Trophoblast cell (in vitro differentiated cells and primary cell): ENCODE measurements around the gene RXFP3.

ENCODE experiments used
- DNase-seq, 2 donors: peaks; one replicate each; pipeline ENCODE4 v3.0.0-alpha.2; 2016
- H2AFZ ChIP-seq: 2 replicates; pipeline ENCODE4 v1.6.1; 2013; ENCODE audit warnings: low read length, moderate library complexity, mild to moderate bottlenecking; ENCODE audit not compliant: insufficient read depth, poor library complexity
- H2AK5ac ChIP-seq: 2 replicates; pipeline ENCODE4 v1.6.1; 2013; ENCODE audit warnings: mild to moderate bottlenecking, low read length
- H2BK120ac ChIP-seq: 2 replicates; pipeline ENCODE4 v1.6.1; 2013; ENCODE audit warnings: low read length, mild to moderate bottlenecking, moderate library complexity; ENCODE audit not compliant: insufficient read depth, poor library complexity
- H2BK12ac ChIP-seq: 2 replicates; pipeline ENCODE4 v1.6.1; 2013; ENCODE audit warnings: mild to moderate bottlenecking, low read length, moderate library complexity
- H2BK5ac ChIP-seq: 2 replicates; pipeline ENCODE4 v1.6.1; 2013; ENCODE audit warnings: low read length, low read depth, moderate library complexity, mild to moderate bottlenecking; ENCODE audit not compliant: poor library complexity
- H3K14ac ChIP-seq: 2 replicates; pipeline ENCODE4 v1.6.1; 2013; ENCODE audit warnings: mild to moderate bottlenecking, low read length
- H3K18ac ChIP-seq: 2 replicates; pipeline ENCODE4 v1.6.1; 2013; ENCODE audit warnings: mild to moderate bottlenecking, low read length
- H3K23ac ChIP-seq: 2 replicates; pipeline ENCODE4 v1.6.1; 2013; ENCODE audit warnings: low read length
- H3K27ac ChIP-seq: 2 replicates; pipeline ENCODE4 v1.5.1; 2013; ENCODE audit warnings: low read depth, mild to moderate bottlenecking, inconsistent platforms, low read length, moderate library complexity
- H3K27me3 ChIP-seq: 2 replicates; pipeline ENCODE4 v1.6.1; 2013; ENCODE audit warnings: inconsistent platforms, mild to moderate bottlenecking, low read length, moderate library complexity; ENCODE audit not compliant: insufficient read depth
- H3K36me3 ChIP-seq, 2 experiments: 1 replicate in 1 of 2; 2 replicates in 1 of 2; pipeline ENCODE4 v1.6.1; 2013; ENCODE audit warnings: low read length in 2 of 2, mild to moderate bottlenecking in 2 of 2, moderate library complexity in 1 of 2; ENCODE audit not compliant: insufficient read depth in 2 of 2, control insufficient read depth in 1 of 2
- H3K4ac ChIP-seq: 2 replicates; pipeline ENCODE4 v1.6.1; 2013; ENCODE audit warnings: low read depth, mild to moderate bottlenecking, low read length, moderate library complexity
- H3K4me1 ChIP-seq, 2 experiments: 1 replicate in 1 of 2; 2 replicates in 1 of 2; pipeline ENCODE4 v1.6.1; 2013; ENCODE audit warnings: low read length in 2 of 2, mild to moderate bottlenecking in 2 of 2, moderate library complexity in 1 of 2; ENCODE audit not compliant: insufficient read depth in 2 of 2, control insufficient read depth in 1 of 2
- H3K4me2 ChIP-seq: 2 replicates; pipeline ENCODE4 v1.6.1; 2013; ENCODE audit warnings: inconsistent platforms, mild to moderate bottlenecking, low read length, moderate library complexity
- H3K4me3 ChIP-seq: 2 replicates; pipeline ENCODE4 v1.5.1; 2013; ENCODE audit warnings: mild to moderate bottlenecking, low read depth, low read length, inconsistent platforms
- H3K79me1 ChIP-seq: one replicate; pipeline ENCODE4 v1.6.1; 2013; ENCODE audit warnings: low read length
- H3K79me2 ChIP-seq: 2 replicates; pipeline ENCODE4 v1.6.1; 2013; ENCODE audit warnings: low read length, mild to moderate bottlenecking; ENCODE audit not compliant: control insufficient read depth, insufficient read depth, poor library complexity
- H3K9ac ChIP-seq: 2 replicates; pipeline ENCODE4 v1.6.1; 2013; ENCODE audit warnings: mild to moderate bottlenecking, low read length
- H3K9me3 ChIP-seq: 2 replicates; pipeline ENCODE4 v1.6.1; 2013; ENCODE audit warnings: low read depth, mild to moderate bottlenecking, control low read depth, inconsistent platforms, low read length; ENCODE audit not compliant: insufficient read depth
- H4K12ac ChIP-seq: 2 replicates; pipeline ENCODE4 v1.6.1; 2013; ENCODE audit warnings: low read depth, mild to moderate bottlenecking, low read length, moderate library complexity
- H4K8ac ChIP-seq: 2 replicates; pipeline ENCODE4 v1.6.1; 2013; ENCODE audit warnings: low read depth, mild to moderate bottlenecking, low read length, moderate library complexity
- H4K91ac ChIP-seq: one replicate; pipeline ENCODE4 v1.6.1; 2013; ENCODE audit warnings: low read depth, mild to moderate bottlenecking, low read length, moderate library complexity
- WGBS: extraction: QIAGEN DNeasy Blood & Tissue Kit; methylation state at CpG from one replicate; pipeline ENCODE4 v1.1.7; 2013; ENCODE audit warnings: missing lambda C conversion rate; ENCODE audit not compliant: insufficient read length, insufficient coverage; ENCODE audit errors: extremely low coverage; 5-methylcytosine and 5-hydroxymethylcytosine counted together

Gene RXFP3

DNA sequence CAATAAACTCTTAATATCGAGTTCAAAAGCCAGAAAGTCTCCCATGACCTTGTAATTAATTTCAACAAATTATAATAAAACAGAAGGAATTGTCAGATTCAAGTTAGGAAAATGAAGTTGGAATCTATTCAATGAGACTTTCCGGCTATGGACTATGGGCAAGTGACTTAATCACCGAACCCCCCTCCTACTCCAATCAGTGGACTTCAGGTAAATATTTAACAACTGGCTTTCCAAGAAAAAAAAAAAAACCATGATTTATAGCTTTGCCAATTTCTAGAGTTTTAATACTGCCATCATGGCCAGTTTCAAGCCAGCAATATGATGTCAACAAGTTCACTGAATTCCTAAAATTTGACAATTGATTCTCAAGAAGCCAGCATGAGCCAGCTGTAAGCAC, 43.8 kb downstream of the RXFP3 start:
- no peak overlapping the region for H3K4me2 ChIP-seq
- no peak overlapping the region for H3K4ac ChIP-seq
- H4K91ac ChIP-seq = no peak overlapping the region
- no peaks in the 10 kb centered on the region for H3K27me3 ChIP-seq
- H3K9me3 ChIP-seq = peaks cover 5% of the 10 kb centered on the region
- no peak overlapping the region for H2BK5ac ChIP-seq
- H4K12ac ChIP-seq = no peak overlapping the region
- no CpG with 5 or more reads among the region's 3 CpGs for WGBS
- DNase-seq = no peak
- H3K4me1 ChIP-seq = no peaks in the 10 kb centered on the region
- no peak overlapping the region for H2AFZ ChIP-seq
- no peak overlapping the region for H2AK5ac ChIP-seq
- no peak overlapping the region for H2BK120ac ChIP-seq
- no peak overlapping the region for H3K18ac ChIP-seq
- H3K23ac ChIP-seq = no peak overlapping the region
- no peak overlapping the region for H2BK12ac ChIP-seq
- H3K27ac ChIP-seq = no peak overlapping the region
- no peak overlapping the region for H3K4me3 ChIP-seq
- no peak overlapping the region for H3K14ac ChIP-seq
- H3K36me3 ChIP-seq = no peaks in the 10 kb centered on the region
- no peaks in the 10 kb centered on the region for H3K79me1 ChIP-seq
- H3K9ac ChIP-seq = no peak overlapping the region
- no peak overlapping the region for H4K8ac ChIP-seq
- no peaks in the 10 kb centered on the region for H3K79me2 ChIP-seq

DNA sequence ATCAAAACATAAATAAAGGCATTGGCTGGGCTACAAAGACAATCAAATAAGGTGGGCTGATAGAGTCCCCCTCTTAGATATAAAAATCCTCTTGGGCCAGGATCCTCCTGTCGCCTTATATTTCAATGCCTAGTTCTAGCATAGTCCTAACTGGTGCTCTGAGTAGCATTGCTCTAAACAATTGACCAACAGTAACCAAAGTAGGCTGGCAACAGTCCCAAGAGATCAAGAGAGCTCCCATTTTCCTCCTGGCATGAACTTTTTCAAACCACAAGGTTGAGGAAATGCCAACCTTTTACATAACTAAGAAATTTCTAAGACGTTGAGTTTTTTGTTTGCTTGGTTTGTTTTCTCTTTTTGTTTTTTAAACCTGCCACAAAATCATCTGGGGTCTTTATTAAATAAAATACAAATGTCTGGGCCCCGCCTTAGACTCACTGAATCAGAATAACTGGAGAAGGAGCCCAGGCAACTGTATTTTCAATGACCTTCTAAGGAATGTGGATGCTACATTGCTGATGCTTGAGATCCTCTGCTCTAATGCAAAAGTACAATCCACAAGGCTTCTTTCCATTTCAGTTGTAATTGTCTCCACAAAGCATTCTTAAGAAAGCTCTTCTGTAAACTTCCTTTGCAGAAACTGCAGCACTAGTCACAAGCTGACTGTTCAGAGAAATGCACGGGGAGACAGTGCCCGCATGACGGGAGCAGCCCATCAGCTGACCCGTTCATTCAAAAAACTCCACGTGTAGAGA, 45.4 kb downstream of the RXFP3 start:
- Histone ChIP-seq H3K27ac (no peak overlapping the region), H3K4me1 (no peaks in the 10 kb centered on the region), H2BK120ac (no peak overlapping the region), H3K18ac (no peak overlapping the region), H3K4ac (no peak overlapping the region), H3K9me3 (peaks cover 5% of the 10 kb centered on the region), H3K4me3 (no peak overlapping the region), H2AK5ac (no peak overlapping the region), H4K91ac (no peak overlapping the region), H2BK12ac (no peak overlapping the region), H3K27me3 (no peaks in the 10 kb centered on the region), H3K4me2 (no peak overlapping the region), H2AFZ (no peak overlapping the region), H3K9ac (no peak overlapping the region), H4K8ac (no peak overlapping the region), H3K23ac (no peak overlapping the region), H4K12ac (no peak overlapping the region), H2BK5ac (no peak overlapping the region), H3K36me3 (no peaks in the 10 kb centered on the region), H3K79me2 (no peaks in the 10 kb centered on the region), H3K14ac (no peak overlapping the region), H3K79me1 (no peaks in the 10 kb centered on the region)
- DNase-seq = no peak
- WGBS = no CpG with 5 or more reads among the region's 8 CpGs

DNA sequence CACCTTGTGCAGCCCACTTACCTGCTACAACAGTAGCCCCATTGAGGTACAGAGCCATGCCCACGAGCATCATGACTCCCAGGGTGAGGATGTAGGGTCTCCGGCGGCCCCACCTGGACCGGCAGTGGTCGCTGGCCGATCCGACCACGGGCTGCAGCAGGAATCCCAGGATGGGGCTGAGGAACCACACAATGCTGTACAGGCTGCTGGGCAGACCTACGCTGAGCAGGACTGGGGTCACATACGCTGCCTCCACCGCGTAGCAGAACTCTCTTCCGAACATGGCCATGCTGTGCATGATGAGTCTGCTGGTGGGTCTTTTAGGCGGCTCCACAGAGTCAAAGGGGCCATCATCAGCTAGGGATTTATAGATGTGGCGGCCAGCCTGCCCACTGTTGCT, 48.0 kb downstream of the RXFP3 start:
- Histone ChIP-seq H3K14ac (no peak overlapping the region), H3K79me2 (no peaks in the 10 kb centered on the region), H3K79me1 (no peaks in the 10 kb centered on the region), H3K27ac (no peak overlapping the region), H3K9ac (no peak overlapping the region), H4K91ac (no peak overlapping the region), H3K9me3 (peaks cover 5% of the 10 kb centered on the region), H2BK12ac (no peak overlapping the region), H4K8ac (no peak overlapping the region), H3K27me3 (no peaks in the 10 kb centered on the region), H2BK5ac (no peak overlapping the region), H2AFZ (no peak overlapping the region), H3K23ac (no peak overlapping the region), H3K36me3 (peaks cover 0 to 7% of the 10 kb centered on the region in 2 experiments), H3K4ac (no peak overlapping the region), H2AK5ac (no peak overlapping the region), H3K18ac (no peak overlapping the region), H4K12ac (no peak overlapping the region), H3K4me2 (no peak overlapping the region), H3K4me1 (no peaks in the 10 kb centered on the region), H3K4me3 (peak overlapping the region; percentile 31), H2BK120ac (no peak overlapping the region)
- DNase-seq = no peak
- WGBS = no CpG with 5 or more reads among the region's 15 CpGs

DNA sequence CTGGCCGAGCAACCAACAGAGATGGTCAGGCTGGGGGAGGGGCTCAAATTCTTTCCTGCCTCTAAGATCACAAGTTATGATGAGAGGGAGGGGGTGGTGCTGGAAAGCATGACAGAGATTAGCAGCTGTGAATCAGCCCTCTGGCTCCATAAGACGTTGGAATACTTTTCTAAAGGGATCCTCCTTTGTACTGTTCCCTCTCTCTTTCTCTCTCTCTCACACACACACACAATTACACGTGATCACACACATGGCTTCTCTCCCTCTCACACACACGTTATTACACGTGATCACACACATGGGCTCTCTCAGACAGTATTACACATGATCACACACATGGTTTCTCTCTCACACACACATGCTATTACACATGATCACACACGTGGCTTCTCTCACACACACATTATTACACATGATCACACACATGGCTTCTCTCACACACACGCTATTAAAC, 48.5 kb downstream of the RXFP3 start, which contains the start of gene SLC45A2:
SLC45A2 (minus strand) TSS at position 23 of the 454 bp plus-strand sequence. CDS start 110 bp downstream, outside the sequence.
- Histone ChIP-seq H3K27ac (no peak within 1 kb of the TSS), H3K9ac (no peak within 1 kb of the TSS), H3K79me2 (no peaks in the 10 kb centered on the region), H2BK5ac (no peak within 1 kb of the TSS), H3K23ac (no peak within 1 kb of the TSS), H3K4me2 (no peak within 1 kb of the TSS), H2BK12ac (no peak within 1 kb of the TSS), H3K9me3 (peaks cover 5% of the 10 kb centered on the region), H2BK120ac (no peak within 1 kb of the TSS), H3K18ac (no peak within 1 kb of the TSS), H3K4me1 (no peaks in the 10 kb centered on the region), H4K8ac (no peak within 1 kb of the TSS), H3K79me1 (no peaks in the 10 kb centered on the region), H2AK5ac (no peak within 1 kb of the TSS), H3K27me3 (no peaks in the 10 kb centered on the region), H3K36me3 (peaks cover 0 to 8% of the 10 kb centered on the region in 2 experiments), H4K12ac (no peak within 1 kb of the TSS), H3K4me3 (peak within 1 kb of the TSS; percentile 31), H3K4ac (no peak within 1 kb of the TSS), H4K91ac (no peak within 1 kb of the TSS), H2AFZ (no peak within 1 kb of the TSS), H3K14ac (no peak within 1 kb of the TSS)
- 100% methylated on average over 3 of the region's 7 CpGs for WGBS
- no peak for DNase-seq
